Adrenal gland (tissue), 5 donors: ENCODE measurements around the gene GPHB5.

Source experiments
- CTCF ChIP-seq, 6 experiments: fragments of 450-650 bp in 4 of 6; fragments of 200-600 bp in 2 of 6; sonication (generic) in 1 of 6; IDR thresholded peaks; 1 replicate in 5 of 6; 2 replicates in 1 of 6; pipeline versions ENCODE4 v1.5.1 to v1.8.0; 2016 to 2021; ENCODE audit warnings: antibody characterized with exemption in 6 of 6, mild to moderate bottlenecking in 2 of 6, moderate library complexity in 1 of 6
- POLR2A ChIP-seq, 2 donors: fragments of 450-650 bp; IDR thresholded peaks; one replicate each; pipeline ENCODE4 v1.6.1; 2017; ENCODE audit warnings: antibody characterized with exemption in 2 of 2, mild to moderate bottlenecking in 2 of 2, moderate library complexity in 1 of 2
- donor health status: DM: no; HTN: no; CAD: no.

- TF ChIP-seq CTCF (IDR thresholded peaks at IDR 0.05) (no peak), POLR2A (IDR thresholded peaks at IDR 0.05) (no peak)
These were observed 43.7 kb upstream of the GPHB5 start for GRCh38 chr14:63362389-63362819.
